ENCODE data around the gene KISS1R. TPM values are rescaled to one million over a fixed set of nuclear protein-coding genes. Genes with fewer than 3 reads are reported as not detected.

KISS1R gene
- total and polyA plus RNA-seq, 3 experiments from 2014 or later, result 0.49 to 2.3 (median 1.2) TPM

DNA sequence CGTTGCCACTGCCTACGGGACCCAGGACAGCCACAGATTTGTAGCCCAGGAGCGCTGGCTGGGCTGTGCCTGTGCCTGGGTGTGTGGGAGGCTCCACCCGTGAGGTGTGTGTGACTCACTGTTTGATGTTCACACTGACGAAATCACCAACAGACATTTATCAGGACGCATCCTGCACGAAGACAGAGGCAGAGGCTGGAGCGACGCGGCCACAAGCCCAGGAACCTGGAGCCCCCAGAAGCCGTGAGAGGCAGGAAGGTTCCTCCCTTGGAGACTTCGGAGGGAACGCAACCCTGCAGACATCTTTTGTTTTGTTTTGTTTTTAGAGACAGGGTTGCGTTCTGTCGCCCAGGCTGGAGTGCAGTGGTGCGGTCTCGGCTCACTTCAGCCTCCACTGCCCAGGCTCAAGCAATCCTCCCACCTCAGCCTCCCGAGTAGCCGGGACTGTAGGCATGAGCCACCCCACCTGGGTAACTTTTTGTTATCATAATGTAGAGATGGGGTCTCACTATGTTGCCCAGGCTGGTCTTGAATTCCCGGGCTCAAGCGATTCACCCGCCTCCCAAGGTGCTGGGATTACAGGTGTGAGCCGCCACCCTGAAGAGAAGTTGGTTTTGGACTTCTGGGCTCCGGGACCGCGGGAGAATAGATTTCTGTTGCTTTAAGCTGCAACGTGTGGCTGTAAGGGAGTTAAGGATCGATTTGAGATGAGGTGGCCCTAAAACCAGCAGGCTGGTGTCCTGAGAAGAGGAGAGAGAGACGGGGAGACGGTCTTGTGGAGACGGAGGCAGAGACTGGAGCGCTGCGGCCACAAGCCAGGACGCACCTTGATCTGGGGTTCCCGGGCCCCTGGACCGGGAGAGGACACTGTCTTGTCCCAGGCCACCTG lies 42.1 kb downstream of the KISS1R start:
- Mint-ChIP-seq H3K4me1 (peaks cover 0 to 3% (median 0%) of the 10 kb centered on the region in 3 donors), H3K27me3 (no peaks in the 10 kb centered on the region), H3K4me3 (no peak overlapping the region), H3K36me3 (peaks cover 0 to 2% (median 0%) of the 10 kb centered on the region in 3 donors), H3K9me3 (no peaks in the 10 kb centered on the region), H3K27ac (no peak overlapping the region)
- Histone ChIP-seq H3K4me3 (ENCODE audit: low read length) (no peak overlapping the region), H3K27me3 (ENCODE audit: insufficient read depth, low read length, poor library complexity, severe bottlenecking) (no peaks in the 10 kb centered on the region), H3K36me3 (ENCODE audit: insufficient read depth, low read length) (no peaks in the 10 kb centered on the region), H3K27ac (ENCODE audit: low read depth, low read length) (no peak overlapping the region), H3K9me3 (ENCODE audit: low read length) (no peaks in the 10 kb centered on the region), H3K4me1 (ENCODE audit: insufficient read depth, low read length) (no peaks in the 10 kb centered on the region)
- ChIA-PET POLR2A (interaction anchor here (0.6 kb wide), 1 partner anchor 184 kb away, joined by 4 read pairs; no protein-coding TSS in a partner anchor), CTCF (no interaction called here)
- no peak for DNase-seq

DNA sequence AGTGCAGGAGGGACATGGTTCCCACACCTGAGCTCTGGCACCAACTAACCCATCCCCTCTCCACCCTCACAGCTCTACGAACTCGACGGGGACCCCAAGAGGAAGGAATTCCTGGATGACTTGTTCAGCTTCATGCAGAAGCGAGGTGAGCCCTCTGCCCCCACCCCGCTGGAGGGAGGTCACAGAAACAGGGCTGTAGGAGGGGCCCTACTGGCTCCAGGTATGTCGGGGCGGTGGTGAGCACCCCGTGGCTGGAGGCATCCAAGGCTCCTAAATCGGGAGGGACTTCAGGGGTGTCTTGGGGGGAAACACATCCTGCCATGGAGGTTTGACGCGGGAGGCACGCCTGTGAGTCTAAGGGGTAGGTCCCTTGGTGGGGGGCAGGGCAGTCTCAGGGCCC lies 42.9 kb downstream of the KISS1R start:
- H3K36me3 ChIP-seq (ENCODE audit: insufficient read depth, low read length), result no peaks in the 10 kb centered on the region
- no peaks in the 10 kb centered on the region for H3K4me1 Mint-ChIP-seq
- no peaks in the 10 kb centered on the region for H3K27me3 Mint-ChIP-seq
- H3K9me3 Mint-ChIP-seq, result no peaks in the 10 kb centered on the region
- H3K4me1 ChIP-seq (ENCODE audit: insufficient read depth, low read length), result no peaks in the 10 kb centered on the region
- H3K4me3 Mint-ChIP-seq, result no peak overlapping the region
- H3K27ac ChIP-seq (ENCODE audit: low read depth, low read length), result peak overlapping the region; percentile 24
- DNase-seq, result no peak
- CTCF ChIA-PET, result no interaction called here
- H3K27ac Mint-ChIP-seq, result no peak overlapping the region
- H3K9me3 ChIP-seq (ENCODE audit: low read length), result no peaks in the 10 kb centered on the region
- no peak overlapping the region for H3K4me3 ChIP-seq (ENCODE audit: low read length)
- H3K36me3 Mint-ChIP-seq, result peaks cover 0 to 5% (median under 1%) of the 10 kb centered on the region in 3 donors
- no peaks in the 10 kb centered on the region for H3K27me3 ChIP-seq (ENCODE audit: insufficient read depth, low read length, poor library complexity, severe bottlenecking)
- POLR2A ChIA-PET, result no interaction called here

DNA sequence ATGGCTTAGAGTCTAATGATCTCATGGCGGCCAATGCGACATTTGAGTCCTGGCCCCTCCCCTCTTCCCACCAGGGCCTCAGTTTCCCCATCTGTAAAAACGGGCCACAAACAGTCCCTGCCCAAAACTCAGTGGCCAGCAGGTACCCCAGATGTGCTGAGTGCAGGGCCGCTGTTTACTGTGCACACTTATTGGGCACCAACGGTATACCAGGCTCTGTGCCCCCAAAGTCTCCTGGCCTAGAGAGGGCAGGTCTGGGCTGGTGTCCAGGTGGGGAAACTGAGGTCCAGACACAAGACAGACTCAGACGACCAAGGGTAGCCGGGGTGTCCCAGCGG lies 43.4 kb downstream of the KISS1R start:
- peaks cover 3% of the 10 kb centered on the region for H3K36me3 ChIP-seq (ENCODE audit: insufficient read depth, low read length)
- CTCF ChIA-PET, result interaction anchor here (1.7 kb wide), 1 partner anchor 97 kb away, joined by 4 read pairs; no protein-coding TSS in a partner anchor

DNA sequence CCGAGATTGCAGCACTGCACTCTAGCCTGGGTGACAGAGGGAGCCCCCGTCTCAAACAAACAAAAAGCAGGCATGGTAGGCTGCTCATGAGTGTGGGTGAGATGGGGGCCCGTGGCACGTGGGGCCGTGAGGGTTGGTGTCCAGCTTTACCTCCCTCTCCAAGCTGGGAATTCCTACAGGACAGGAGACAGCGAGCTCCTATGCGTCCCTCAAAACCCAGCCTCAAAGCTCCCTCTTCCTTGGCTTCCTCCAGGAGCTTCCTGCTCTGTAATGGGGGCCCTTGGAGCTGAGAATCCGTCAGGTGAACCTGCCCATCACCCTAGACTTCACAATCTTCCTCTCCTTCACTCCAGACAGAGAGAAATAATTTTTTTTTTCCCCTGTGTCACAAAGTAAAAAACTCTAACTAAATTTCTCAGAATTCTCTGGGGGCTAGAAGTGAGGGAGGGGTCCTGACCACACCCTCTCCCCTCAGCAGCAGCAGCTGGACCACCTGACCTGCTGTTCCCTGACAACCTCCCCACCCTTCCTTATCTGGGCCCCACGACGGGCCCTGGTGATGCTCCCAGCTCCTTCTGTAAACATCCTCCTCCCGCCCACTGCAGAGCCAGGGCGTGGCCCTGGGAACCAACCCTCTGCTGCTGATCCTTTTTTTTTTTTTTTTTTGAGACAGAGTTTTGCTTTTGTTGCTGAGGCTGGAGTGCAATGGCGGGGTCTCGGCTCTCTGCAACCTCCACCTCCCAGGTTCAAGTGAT lies 44.9 kb downstream of the KISS1R start:
- peaks cover 3% of the 10 kb centered on the region for H3K36me3 ChIP-seq (ENCODE audit: insufficient read depth, low read length)
- Mint-ChIP-seq H3K9me3 (no peaks in the 10 kb centered on the region), H3K27me3 (no peaks in the 10 kb centered on the region), H3K4me1 (no peaks in the 10 kb centered on the region), H3K4me3 (no peak overlapping the region), H3K27ac (no peak overlapping the region), H3K36me3 (peaks cover 0 to 15% (median 4%) of the 10 kb centered on the region in 3 donors)
- H3K27ac ChIP-seq (ENCODE audit: low read depth, low read length), result peak overlapping the region; percentile 16
- POLR2A ChIA-PET, result interaction anchor here (0.5 to 0.7 kb wide), 2 partner anchors 16 to 48 kb away, joined by 3 read pairs; no protein-coding TSS in a partner anchor
- H3K9me3 ChIP-seq (ENCODE audit: low read length), result no peaks in the 10 kb centered on the region
- no peak for DNase-seq
- no peaks in the 10 kb centered on the region for H3K4me1 ChIP-seq (ENCODE audit: insufficient read depth, low read length)
- H3K4me3 ChIP-seq (ENCODE audit: low read length), result no peak overlapping the region
- H3K27me3 ChIP-seq (ENCODE audit: insufficient read depth, low read length, poor library complexity, severe bottlenecking), result no peaks in the 10 kb centered on the region
- CTCF ChIA-PET, result interaction anchor here (1.7 kb wide), 1 partner anchor 98 kb away, joined by 4 read pairs; no protein-coding TSS in a partner anchor

More for the DNA sequence above, 43.4 kb downstream of the KISS1R start:
- Mint-ChIP-seq H3K4me3 (no peak overlapping the region), H3K27me3 (no peaks in the 10 kb centered on the region), H3K27ac (no peak overlapping the region), H3K9me3 (no peaks in the 10 kb centered on the region), H3K4me1 (no peaks in the 10 kb centered on the region), H3K36me3 (peaks cover 0 to 9% (median 4%) of the 10 kb centered on the region in 3 donors)
- Histone ChIP-seq H3K9me3 (ENCODE audit: low read length) (no peaks in the 10 kb centered on the region), H3K4me1 (ENCODE audit: insufficient read depth, low read length) (no peaks in the 10 kb centered on the region), H3K27ac (ENCODE audit: low read depth, low read length) (peak overlapping the region; percentile 24), H3K27me3 (ENCODE audit: insufficient read depth, low read length, poor library complexity, severe bottlenecking) (no peaks in the 10 kb centered on the region), H3K4me3 (ENCODE audit: low read length) (no peak overlapping the region)
- POLR2A ChIA-PET, result no interaction called here
- no peak for DNase-seq

DNA sequence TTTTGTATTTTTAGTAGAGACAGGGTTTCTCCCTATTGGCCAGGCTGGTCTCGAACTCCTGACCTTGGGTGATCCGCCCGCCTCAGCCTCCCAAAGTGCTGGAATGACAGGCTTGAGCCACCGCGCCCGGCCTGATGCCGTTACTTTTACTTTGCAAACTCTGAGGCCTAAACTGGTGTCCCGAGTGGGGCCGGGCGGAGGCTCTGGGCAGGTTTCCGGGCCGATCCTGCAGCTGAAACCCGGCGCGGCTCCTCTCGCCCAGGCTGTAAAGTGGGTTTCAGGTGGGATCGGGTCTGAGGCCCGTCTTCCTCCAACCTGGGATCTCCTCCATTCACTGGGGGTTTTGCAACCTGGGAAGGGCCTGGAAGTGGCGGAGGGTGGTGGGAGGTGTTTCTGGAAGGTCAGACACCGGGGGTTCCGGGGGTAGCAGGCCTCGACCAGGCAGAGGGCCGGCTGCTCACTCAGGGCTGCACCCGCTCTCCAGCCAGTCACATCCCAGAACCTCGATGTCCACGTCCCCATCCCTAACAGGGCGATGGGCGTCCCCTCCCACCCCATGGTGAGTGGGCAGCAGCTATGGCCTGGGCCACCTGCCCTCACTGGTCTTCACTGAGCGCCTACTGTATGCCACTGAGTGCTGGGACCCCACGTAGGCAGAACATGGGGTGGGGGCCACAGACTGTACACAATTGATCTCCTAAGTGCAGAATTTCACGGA lies 45.7 kb downstream of the KISS1R start:
- Histone ChIP-seq H3K4me3 (ENCODE audit: low read length) (no peak overlapping the region), H3K27me3 (ENCODE audit: insufficient read depth, low read length, poor library complexity, severe bottlenecking) (no peaks in the 10 kb centered on the region), H3K27ac (ENCODE audit: low read depth, low read length) (no peak overlapping the region), H3K9me3 (ENCODE audit: low read length) (no peaks in the 10 kb centered on the region), H3K36me3 (ENCODE audit: insufficient read depth, low read length) (peaks cover 3% of the 10 kb centered on the region), H3K4me1 (ENCODE audit: insufficient read depth, low read length) (no peaks in the 10 kb centered on the region)
- no peak overlapping the region for H3K27ac Mint-ChIP-seq
- H3K27me3 Mint-ChIP-seq, result no peaks in the 10 kb centered on the region
- no peaks in the 10 kb centered on the region for H3K4me1 Mint-ChIP-seq
- H3K9me3 Mint-ChIP-seq, result no peaks in the 10 kb centered on the region
- POLR2A ChIA-PET, result no interaction called here
- H3K36me3 Mint-ChIP-seq, result peaks cover 0 to 19% (median 5%) of the 10 kb centered on the region in 3 donors
- no peak overlapping the region for H3K4me3 Mint-ChIP-seq
- CTCF ChIA-PET, result no interaction called here
- no peak for DNase-seq

DNA sequence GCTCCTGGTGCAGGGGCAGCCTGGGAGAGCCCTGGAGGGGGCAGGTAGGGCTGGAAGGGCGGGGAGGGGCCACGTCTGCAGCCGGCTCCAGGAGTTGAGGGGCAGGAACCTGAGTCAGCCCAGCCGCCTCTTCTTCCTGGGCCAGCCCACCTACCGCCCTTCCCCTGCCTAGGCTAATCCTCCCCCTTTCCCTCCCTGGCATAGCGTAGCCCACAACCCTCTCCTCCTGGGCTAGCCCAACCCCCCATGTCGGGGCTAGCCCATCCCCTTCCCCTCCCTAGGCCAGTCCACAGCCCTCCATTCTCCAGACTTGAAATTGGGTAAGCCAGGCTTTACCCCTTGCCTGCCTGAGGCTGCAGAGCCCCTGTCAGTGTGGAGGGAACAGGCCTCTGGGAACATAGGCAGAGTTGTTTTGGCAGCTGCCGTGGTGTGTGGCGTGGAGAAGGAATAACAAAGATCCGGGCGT lies 46.4 kb downstream of the KISS1R start:
- Mint-ChIP-seq H3K4me3 (no peak overlapping the region), H3K36me3 (peaks cover 0 to 23% (median 5%) of the 10 kb centered on the region in 3 donors), H3K27ac (no peak overlapping the region), H3K4me1 (no peaks in the 10 kb centered on the region), H3K9me3 (no peaks in the 10 kb centered on the region), H3K27me3 (no peaks in the 10 kb centered on the region)
- Histone ChIP-seq H3K4me3 (ENCODE audit: low read length) (no peak overlapping the region), H3K36me3 (ENCODE audit: insufficient read depth, low read length) (peaks cover 3% of the 10 kb centered on the region), H3K27ac (ENCODE audit: low read depth, low read length) (no peak overlapping the region), H3K27me3 (ENCODE audit: insufficient read depth, low read length, poor library complexity, severe bottlenecking) (no peaks in the 10 kb centered on the region), H3K9me3 (ENCODE audit: low read length) (no peaks in the 10 kb centered on the region), H3K4me1 (ENCODE audit: insufficient read depth, low read length) (no peaks in the 10 kb centered on the region)
- ChIA-PET POLR2A (no interaction called here), CTCF (no interaction called here)
- DNase-seq, result no peak

DNA sequence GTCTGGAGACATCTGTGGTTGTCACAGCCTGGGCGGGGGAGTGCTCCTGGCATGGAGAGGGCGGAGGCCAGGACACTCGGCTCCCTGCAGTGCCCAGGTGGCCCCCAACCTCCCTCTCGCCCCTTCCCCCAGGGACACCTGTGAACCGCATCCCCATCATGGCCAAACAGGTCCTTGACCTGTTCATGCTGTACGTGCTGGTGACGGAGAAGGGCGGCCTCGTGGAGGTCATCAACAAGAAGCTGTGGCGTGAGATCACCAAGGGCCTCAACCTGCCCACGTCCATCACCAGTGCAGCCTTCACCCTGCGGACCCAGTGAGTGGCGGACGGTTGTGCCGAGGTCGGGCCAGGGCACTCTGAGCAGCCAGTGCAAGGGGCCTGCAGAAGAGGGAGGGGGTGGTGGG lies 47.0 kb downstream of the KISS1R start:
- H3K27me3 ChIP-seq (ENCODE audit: insufficient read depth, low read length, poor library complexity, severe bottlenecking), result no peaks in the 10 kb centered on the region
- no peaks in the 10 kb centered on the region for H3K27me3 Mint-ChIP-seq
- no peak for DNase-seq
- no peaks in the 10 kb centered on the region for H3K4me1 Mint-ChIP-seq
- no peak overlapping the region for H3K4me3 Mint-ChIP-seq
- no peak overlapping the region for H3K27ac ChIP-seq (ENCODE audit: low read depth, low read length)
- H3K4me1 ChIP-seq (ENCODE audit: insufficient read depth, low read length), result no peaks in the 10 kb centered on the region
- peaks cover 3% of the 10 kb centered on the region for H3K36me3 ChIP-seq (ENCODE audit: insufficient read depth, low read length)
- no peaks in the 10 kb centered on the region for H3K9me3 ChIP-seq (ENCODE audit: low read length)
- H3K27ac Mint-ChIP-seq, result no peak overlapping the region
- H3K4me3 ChIP-seq (ENCODE audit: low read length), result no peak overlapping the region
- POLR2A ChIA-PET, result no interaction called here
- no peaks in the 10 kb centered on the region for H3K9me3 Mint-ChIP-seq
- CTCF ChIA-PET, result no interaction called here
- H3K36me3 Mint-ChIP-seq, result peaks cover 0 to 28% (median 5%) of the 10 kb centered on the region in 3 donors

Measured in CD8-positive, alpha-beta memory T cell (primary cell).